HG02623 (cell line): Measurements from ENCODE around the gene BRD3OS.
"Not testable (repeated sequence)": the region's sequence is repeated elsewhere in the genome, so short reads cannot be mapped to it uniquely, and the experiment has no call there.

Experiments used
- ATAC-seq: cut with Tn5 transposase; IDR thresholded peaks from one replicate; pipeline ENCODE4 v1.9.1; 2021; ENCODE audit warnings: moderate library complexity; ENCODE audit not compliant: unreplicated experiment

BRD3OS gene

GRCh38 chr9:133987946-133988665, 37.2 kb upstream of the BRD3OS start:
- ATAC-seq, result no peak

GRCh38 chr9:133988771-133989170, 36.5 kb upstream of the BRD3OS start:
- ATAC-seq, result not testable (repeated sequence)

- no peak for ATAC-seq
Observed at GRCh38 chr9:133989625-133990365, 35.5 kb upstream of the BRD3OS start.

GRCh38 chr9:133990366-133991213, 34.7 kb upstream of the BRD3OS start:
- no peak for ATAC-seq

- ATAC-seq, result no peak
Observed at GRCh38 chr9:133991214-133991921, 33.9 kb upstream of the BRD3OS start.

- peak; percentile 42 for ATAC-seq
Observed at GRCh38 chr9:133991964-133992779, 33.1 kb upstream of the BRD3OS start, which contains the start of gene VAV2. Gene VAV2 (minus strand): TSS chr9:133992324. CDS start chr9:133992278, 46 bp downstream.

GRCh38 chr9:133992780-133993634, 32.3 kb upstream of the BRD3OS start:
- ATAC-seq, result peak; percentile 62

GRCh38 chr9:133993635-133994253, 31.5 kb upstream of the BRD3OS start:
- no peak for ATAC-seq

GRCh38 chr9:133994353-133995011, 30.8 kb upstream of the BRD3OS start:
- no peak for ATAC-seq

GRCh38 chr9:133995012-133995896, 30.0 kb upstream of the BRD3OS start:
- ATAC-seq, result no peak

- no peak for ATAC-seq
Observed at GRCh38 chr9:133996531-133997520, 28.5 kb upstream of the BRD3OS start.

- no peak for ATAC-seq
Observed at GRCh38 chr9:133997584-133997983, 27.7 kb upstream of the BRD3OS start.

GRCh38 chr9:133998915-133999595, 26.2 kb upstream of the BRD3OS start:
- no peak for ATAC-seq

- no peak for ATAC-seq
Observed at GRCh38 chr9:133999851-134000265, 25.4 kb upstream of the BRD3OS start.

- ATAC-seq, result no peak
Observed at GRCh38 chr9:134002796-134003195, 22.5 kb upstream of the BRD3OS start.
